Measurements from ENCODE around the gene KRTAP12-3.

Gene KRTAP12-3

DNA sequence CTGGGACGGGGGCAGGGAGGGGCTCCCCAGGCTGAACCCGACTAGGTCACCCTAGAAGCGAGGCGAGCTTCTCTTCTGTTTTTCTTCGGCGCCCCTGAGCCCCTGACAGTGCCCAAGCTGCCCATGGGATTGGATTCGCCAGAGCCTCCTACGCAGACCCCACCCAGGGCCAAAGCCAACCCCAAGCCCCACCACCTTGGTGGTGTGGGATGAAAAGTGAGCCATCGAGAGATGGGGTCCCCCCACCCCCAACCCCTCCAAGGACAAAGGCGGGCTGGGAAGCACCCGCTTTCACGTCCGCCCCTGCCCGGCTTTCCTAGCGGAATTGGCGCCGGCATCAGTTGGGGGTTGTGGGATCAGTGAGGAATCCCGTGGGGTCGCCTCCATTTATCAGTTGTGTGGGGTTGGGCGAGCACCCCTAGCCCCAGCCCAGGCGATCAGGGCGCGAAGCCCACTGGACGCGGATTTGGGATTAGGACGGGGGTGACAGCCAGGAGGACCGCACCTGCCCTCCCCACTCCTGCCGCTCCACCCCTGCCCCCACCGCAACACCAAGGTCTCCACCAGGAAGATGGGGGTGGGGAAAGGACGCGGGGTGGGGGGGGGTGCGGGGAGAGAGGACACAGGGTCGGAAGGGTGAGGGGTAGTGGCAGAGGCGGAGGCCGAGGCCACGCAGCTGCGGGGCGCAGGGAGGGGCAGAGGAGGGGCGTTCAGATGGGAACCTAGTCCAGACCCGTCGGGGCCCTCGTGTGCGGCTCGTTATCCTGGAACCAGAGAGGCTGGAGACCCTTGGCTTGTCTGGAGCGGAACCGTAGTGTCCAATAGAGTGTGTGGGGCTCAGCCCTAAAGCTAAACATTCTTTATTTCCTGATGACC lies 49.2 kb downstream of the KRTAP12-3 start:
- H3K4me3 Mint-ChIP-seq = no peak overlapping the region
- no peaks in the 10 kb centered on the region for H3K9me3 Mint-ChIP-seq
- H3K36me3 Mint-ChIP-seq (ENCODE audit: low read depth) = no peaks in the 10 kb centered on the region
- H3K4me1 Mint-ChIP-seq (ENCODE audit: low read depth) = peaks cover 20% of the 10 kb centered on the region
- no peak overlapping the region for H3K27ac Mint-ChIP-seq
- peaks cover 81% of the 10 kb centered on the region for H3K27me3 Mint-ChIP-seq
